GM23248 (cell line): ENCODE measurements around the gene SV2B. TPM values are rescaled to one million over a fixed set of nuclear protein-coding genes. Genes with fewer than 3 reads are reported as not detected.

Experiments
- DNase-seq: peaks from one replicate; pipeline ENCODE4 v3.0.0-alpha.2; 2015
- H2AFZ ChIP-seq: fragments of 200-600 bp; sonication (generic); 2 replicates; pipeline ENCODE4 v1.6.1; 2016; ENCODE audit warnings: antibody characterized with exemption
- H3F3A ChIP-seq: fragments of 200-600 bp; sonication (generic); 2 replicates; pipeline ENCODE4 v1.6.1; 2016; ENCODE audit warnings: mild to moderate bottlenecking, antibody characterized with exemption, mixed run types; ENCODE audit not compliant: insufficient read depth
- H3K27ac ChIP-seq: fragments of 200-600 bp; sonication (generic); 2 replicates; pipeline ENCODE4 v1.5.1; 2016; ENCODE audit warnings: mild to moderate bottlenecking
- H3K27me3 ChIP-seq: fragments of 200-600 bp; sonication (generic); replicated peaks from 2 replicates; pipeline ENCODE4 v1.6.1; 2016; ENCODE audit warnings: mild to moderate bottlenecking; ENCODE audit not compliant: insufficient read depth
- H3K36me3 ChIP-seq: fragments of 200-600 bp; sonication (generic); 2 replicates; pipeline ENCODE4 v1.6.1; 2016; ENCODE audit warnings: low read depth, mild to moderate bottlenecking
- H3K4me1 ChIP-seq: fragments of 200-600 bp; sonication (generic); 2 replicates; pipeline ENCODE4 v1.6.1; 2016; ENCODE audit warnings: mild to moderate bottlenecking; ENCODE audit not compliant: insufficient read depth
- H3K4me2 ChIP-seq: fragments of 200-600 bp; sonication (generic); one replicate; pipeline ENCODE4 v1.6.1; 2016; ENCODE audit warnings: mild to moderate bottlenecking; ENCODE audit not compliant: unreplicated experiment
- H3K4me3 ChIP-seq: fragments of 200-600 bp; sonication (generic); 2 replicates; pipeline ENCODE4 v1.5.1; 2016; ENCODE audit warnings: mild to moderate bottlenecking
- H3K79me2 ChIP-seq: fragments of 200-600 bp; sonication (generic); 2 replicates; pipeline ENCODE4 v1.6.1; 2016; ENCODE audit warnings: mild to moderate bottlenecking; ENCODE audit not compliant: insufficient read depth
- H3K9ac ChIP-seq: fragments of 200-600 bp; sonication (generic); 2 replicates; pipeline ENCODE4 v1.6.1; 2016; ENCODE audit warnings: mild to moderate bottlenecking
- H3K9me2 ChIP-seq: fragments of 200-600 bp; sonication (generic); 2 replicates; pipeline ENCODE4 v1.6.1; 2016; ENCODE audit warnings: mixed run types, mild to moderate bottlenecking, moderate library complexity; ENCODE audit not compliant: insufficient read depth
- H3K9me3 ChIP-seq: fragments of 200-600 bp; sonication (generic); one replicate; pipeline ENCODE4 v1.6.1; 2017; ENCODE audit warnings: low read depth
- H4K20me1 ChIP-seq: fragments of 200-600 bp; sonication (generic); 2 replicates; pipeline ENCODE4 v1.6.0; 2016; ENCODE audit not compliant: insufficient read depth
- EZH2 ChIP-seq: fragments of 200-600 bp; sonication (generic); IDR thresholded peaks from 2 replicates; pipeline ENCODE4 v1.6.1; 2018; ENCODE audit warnings: antibody characterized with exemption, mild to moderate bottlenecking; ENCODE audit not compliant: insufficient read depth, poor library complexity, severe bottlenecking
- EZH2phosphoT487 ChIP-seq: fragments of 200-600 bp; sonication (generic); IDR thresholded peaks from 2 replicates; pipeline ENCODE4 v1.6.1; 2018; ENCODE audit warnings: antibody characterized with exemption, moderate library complexity, mild to moderate bottlenecking, low read depth; ENCODE audit not compliant: insufficient read depth
- WGBS, 2 experiments: methylation state at CpG; one replicate each; pipeline ENCODE4 v1.1.6; 2015 to 2017; ENCODE audit warnings: low lambda C conversion rate in 2 of 2, low coverage in 1 of 2; ENCODE audit errors: missing lambda C conversion rate in 2 of 2; 5-methylcytosine and 5-hydroxymethylcytosine counted together
- in situ Hi-C: fragments of 300-500 bp; cut with MboI; formaldehyde crosslinking; loops from 2 replicates; pipeline ENCODE4 v1.15.0; 2020
- polyA plus RNA-seq: library from polyadenylated mRNA; unstranded; fragments of >200 nt; fragmentation: Nextera tagmentation; extraction: Ambion mirVana; gene quantifications from 2 replicates; pipeline ENCODE4 v1.2.1, GENCODE V29; 2016
- total RNA-seq: library from RNA; depleted of rRNA; stranded (reverse); fragments of >200 nt; shearing (Covaris generic); gene quantifications from 2 replicates; pipeline ENCODE4 v1.2.3, GENCODE V29; 2014

SV2B gene
- total and polyA plus RNA-seq, 2 experiments from 2014 or later = not detected

- Histone ChIP-seq H3K27ac (no peak overlapping the region), H3K4me2 (no peak overlapping the region), H3K4me3 (no peak overlapping the region), H3K4me1 (no peaks in the 10 kb centered on the region), H3F3A (no peaks in the 10 kb centered on the region), H3K36me3 (no peaks in the 10 kb centered on the region), H3K27me3 (no peaks in the 10 kb centered on the region), H2AFZ (no peak overlapping the region), H3K79me2 (no peaks in the 10 kb centered on the region), H3K9ac (no peak overlapping the region), H3K9me3 (no peaks in the 10 kb centered on the region), H4K20me1 (no peaks in the 10 kb centered on the region), H3K9me2 (no peaks in the 10 kb centered on the region)
- WGBS, 2 experiments = 47 to 50% methylated on average over 3 of the region's 3 CpGs
- TF ChIP-seq EZH2 = no peak
- TF ChIP-seq EZH2phosphoT487 = no peak
- DNase-seq = no peak
- in situ Hi-C loops = no loop called here
These were observed 218.5 kb downstream of the SV2B start for GRCh38 chr15:91318516-91318915.

- Histone ChIP-seq H3K27ac (no peak overlapping the region), H3K4me2 (no peak overlapping the region), H3K4me3 (no peak overlapping the region), H3F3A (no peaks in the 10 kb centered on the region), H3K9me3 (no peaks in the 10 kb centered on the region), H2AFZ (no peak overlapping the region), H3K9ac (no peak overlapping the region), H3K79me2 (no peaks in the 10 kb centered on the region), H4K20me1 (no peaks in the 10 kb centered on the region), H3K4me1 (no peaks in the 10 kb centered on the region), H3K27me3 (no peaks in the 10 kb centered on the region), H3K36me3 (no peaks in the 10 kb centered on the region), H3K9me2 (no peaks in the 10 kb centered on the region)
- TF ChIP-seq EZH2phosphoT487 = no peak
- no peak for TF ChIP-seq EZH2
- in situ Hi-C loops = no loop called here
- no peak for DNase-seq
- 34 to 48% methylated on average over 3 of the region's 3 CpGs for WGBS, 2 experiments
These were observed 218.9 kb downstream of the SV2B start for GRCh38 chr15:91318931-91319330.

- H3K9me2 ChIP-seq = no peaks in the 10 kb centered on the region
- in situ Hi-C loops = no loop called here
- H3K4me1 ChIP-seq = no peaks in the 10 kb centered on the region
- no peaks in the 10 kb centered on the region for H4K20me1 ChIP-seq
- no peak overlapping the region for H2AFZ ChIP-seq
- H3F3A ChIP-seq = no peaks in the 10 kb centered on the region
- no peak for DNase-seq
- no peaks in the 10 kb centered on the region for H3K36me3 ChIP-seq
- H3K79me2 ChIP-seq = no peaks in the 10 kb centered on the region
- no peak overlapping the region for H3K4me3 ChIP-seq
- H3K27ac ChIP-seq = no peak overlapping the region
- no peak for TF ChIP-seq EZH2
- no peak for TF ChIP-seq EZH2phosphoT487
- 22 to 28% methylated on average over 5 of the region's 5 CpGs for WGBS, 2 experiments
- no peaks in the 10 kb centered on the region for H3K9me3 ChIP-seq
- no peaks in the 10 kb centered on the region for H3K27me3 ChIP-seq
- no peak overlapping the region for H3K9ac ChIP-seq
- H3K4me2 ChIP-seq = no peak overlapping the region
These were observed 219.5 kb downstream of the SV2B start for GRCh38 chr15:91319371-91320059.

- Histone ChIP-seq H3K9me2 (no peaks in the 10 kb centered on the region), H2AFZ (no peak overlapping the region), H4K20me1 (no peaks in the 10 kb centered on the region), H3K79me2 (no peaks in the 10 kb centered on the region), H3K4me1 (no peaks in the 10 kb centered on the region), H3K27me3 (no peaks in the 10 kb centered on the region), H3K9ac (no peak overlapping the region), H3K4me3 (no peak overlapping the region), H3K4me2 (no peak overlapping the region), H3K36me3 (no peaks in the 10 kb centered on the region), H3K9me3 (no peaks in the 10 kb centered on the region), H3K27ac (no peak overlapping the region), H3F3A (no peaks in the 10 kb centered on the region)
- TF ChIP-seq EZH2 = no peak
- TF ChIP-seq EZH2phosphoT487 = no peak
- WGBS, 2 experiments = 28 to 38% methylated on average over 4 of the region's 4 CpGs
- no peak for DNase-seq
- in situ Hi-C loops = no loop called here
These were observed 220.0 kb downstream of the SV2B start for GRCh38 chr15:91320101-91320500.

- in situ Hi-C loops = no loop called here
These were observed 229.9 kb downstream of the SV2B start for GRCh38 chr15:91329914-91330313.

More at GRCh38 chr15:91329914-91330313, 229.9 kb downstream of the SV2B start:
- no peaks in the 10 kb centered on the region for H3K27me3 ChIP-seq
- no peak overlapping the region for H3K4me2 ChIP-seq
- no peaks in the 10 kb centered on the region for H3K9me3 ChIP-seq
- no peaks in the 10 kb centered on the region for H3K79me2 ChIP-seq
- no peak for DNase-seq
- H3K4me1 ChIP-seq = no peaks in the 10 kb centered on the region
- no peak overlapping the region for H3K27ac ChIP-seq
- H3K9me2 ChIP-seq = no peaks in the 10 kb centered on the region
- H4K20me1 ChIP-seq = no peaks in the 10 kb centered on the region
- 43 to 63% methylated on average over 1 of the region's 1 CpG for WGBS, 2 experiments
- TF ChIP-seq EZH2phosphoT487 (no peak), EZH2 (no peak)
- no peaks in the 10 kb centered on the region for H3F3A ChIP-seq
- no peak overlapping the region for H2AFZ ChIP-seq
- H3K36me3 ChIP-seq = no peaks in the 10 kb centered on the region
- no peak overlapping the region for H3K4me3 ChIP-seq
- H3K9ac ChIP-seq = no peak overlapping the region
